ENCODE measurements around the gene SYNGR1.

DNA sequence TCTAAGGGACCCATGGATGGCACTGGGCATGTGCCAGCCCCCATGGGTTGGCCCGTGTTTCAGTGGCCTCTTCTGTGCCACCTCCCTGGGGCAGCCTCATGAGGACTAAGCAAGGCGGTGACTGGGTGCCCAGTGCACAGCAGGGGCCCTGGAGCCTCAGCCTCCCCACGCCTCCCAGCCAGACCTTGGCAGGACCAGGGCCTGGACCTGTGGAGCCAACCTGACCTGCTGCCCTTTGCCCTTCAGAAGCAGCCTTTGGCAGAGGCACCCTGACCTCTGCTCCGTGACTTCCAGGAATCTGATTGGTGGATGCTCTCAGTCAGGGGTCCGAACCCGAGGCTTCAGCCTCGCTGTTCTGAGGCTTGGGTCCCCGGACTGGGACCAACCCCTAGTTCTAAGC lies 25.0 kb downstream of the SYNGR1 start:
- TF ChIP-seq, protein P1, sequence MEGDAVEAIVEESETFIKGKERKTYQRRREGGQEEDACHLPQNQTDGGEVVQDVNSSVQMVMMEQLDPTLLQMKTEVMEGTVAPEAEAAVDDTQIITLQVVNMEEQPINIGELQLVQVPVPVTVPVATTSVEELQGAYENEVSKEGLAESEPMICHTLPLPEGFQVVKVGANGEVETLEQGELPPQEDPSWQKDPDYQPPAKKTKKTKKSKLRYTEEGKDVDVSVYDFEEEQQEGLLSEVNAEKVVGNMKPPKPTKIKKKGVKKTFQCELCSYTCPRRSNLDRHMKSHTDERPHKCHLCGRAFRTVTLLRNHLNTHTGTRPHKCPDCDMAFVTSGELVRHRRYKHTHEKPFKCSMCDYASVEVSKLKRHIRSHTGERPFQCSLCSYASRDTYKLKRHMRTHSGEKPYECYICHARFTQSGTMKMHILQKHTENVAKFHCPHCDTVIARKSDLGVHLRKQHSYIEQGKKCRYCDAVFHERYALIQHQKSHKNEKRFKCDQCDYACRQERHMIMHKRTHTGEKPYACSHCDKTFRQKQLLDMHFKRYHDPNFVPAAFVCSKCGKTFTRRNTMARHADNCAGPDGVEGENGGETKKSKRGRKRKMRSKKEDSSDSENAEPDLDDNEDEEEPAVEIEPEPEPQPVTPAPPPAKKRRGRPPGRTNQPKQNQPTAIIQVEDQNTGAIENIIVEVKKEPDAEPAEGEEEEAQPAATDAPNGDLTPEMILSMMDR (conservative IDR thresholded peaks at IDR 0.05): no peak
- TF ChIP-seq ZFX (IDR thresholded peaks at IDR 0.05): no peak

Measured in C4-2B (cell line).